WTC11 (cell line): ENCODE data around the gene KRTAP19-4.

Source experiments
- ATF1 ChIP-seq: sonication (generic); formaldehyde crosslinking; IDR thresholded peaks from 2 replicates; pipeline ENCODE4 v1.8.1; 2023; ENCODE audit warnings: mild to moderate bottlenecking, moderate library complexity, missing genetic modification reagents
- ATF6 ChIP-seq: sonication (generic); formaldehyde crosslinking; IDR thresholded peaks from 2 replicates; pipeline ENCODE4 v1.8.1; 2023; ENCODE audit warnings: mild to moderate bottlenecking, missing genetic modification reagents
- CREB1 ChIP-seq: sonication (generic); formaldehyde crosslinking; IDR thresholded peaks from 2 replicates; pipeline ENCODE4 v1.8.0; 2023; ENCODE audit warnings: mild to moderate bottlenecking, missing genetic modification reagents
- CTCF ChIP-seq: fragments of 200-600 bp; IDR thresholded peaks from 2 replicates; pipeline ENCODE4 v1.8.0; 2022; ENCODE audit warnings: antibody characterized with exemption
- ELF4 ChIP-seq: sonication (generic); formaldehyde crosslinking; IDR thresholded peaks from 2 replicates; pipeline ENCODE4 v1.8.1; 2022; ENCODE audit warnings: low read depth, mild to moderate bottlenecking, moderate library complexity, missing genetic modification reagents
- MAX ChIP-seq: sonication (generic); formaldehyde crosslinking; IDR thresholded peaks from 2 replicates; pipeline ENCODE4 v1.8.0; 2022; ENCODE audit warnings: mild to moderate bottlenecking, missing genetic modification reagents
- SP1 ChIP-seq: sonication (generic); formaldehyde crosslinking; conservative IDR thresholded peaks from 2 replicates; pipeline ENCODE4 v1.8.1; 2022; ENCODE audit warnings: missing genetic modification reagents
- USF1 ChIP-seq: sonication (generic); formaldehyde crosslinking; IDR thresholded peaks from 2 replicates; pipeline ENCODE4 v1.8.0; 2022; ENCODE audit warnings: mild to moderate bottlenecking, missing genetic modification reagents
- ZNF121 ChIP-seq: sonication (generic); formaldehyde crosslinking; IDR thresholded peaks from 2 replicates; pipeline ENCODE4 v1.8.0; 2023; ENCODE audit warnings: missing genetic modification reagents
- ZNF138 ChIP-seq: sonication (generic); formaldehyde crosslinking; conservative IDR thresholded peaks from 2 replicates; pipeline ENCODE4 v1.8.1; 2022; ENCODE audit warnings: mild to moderate bottlenecking, moderate library complexity, missing genetic modification reagents

GRCh38 chr21:30515681-30516080 is 18.7 kb upstream of the KRTAP19-4 start:
- TF ChIP-seq MAX (CRISPR knock-in tag), result no peak
- no peak for TF ChIP-seq ATF6 (CRISPR knock-in tag)
- no peak for TF ChIP-seq CTCF
- TF ChIP-seq ZNF138 (CRISPR knock-in tag), result no peak
- TF ChIP-seq ELF4 (CRISPR knock-in tag), result no peak
- TF ChIP-seq SP1 (CRISPR knock-in tag), result no peak
- TF ChIP-seq ATF1 (CRISPR knock-in tag), result no peak
- TF ChIP-seq CREB1 (CRISPR knock-in tag), result no peak
- no peak for TF ChIP-seq ZNF121 (CRISPR knock-in tag)
- no peak for TF ChIP-seq USF1 (CRISPR knock-in tag)
